Tibial nerve (tissue), 4 donors: ENCODE data around the gene ATP2A2. TPM values are rescaled to one million over a fixed set of nuclear protein-coding genes. Genes with fewer than 3 reads are reported as not detected.
A peak's percentile ranks its signal among the peaks of the same experiment; 100 is the strongest.

ENCODE experiments used
- DNase-seq, 2 donors: peaks; one replicate each; pipeline ENCODE4 v3.0.0-alpha.2; 2019; ENCODE audit warnings: low spot score in 2 of 2
- H3K27ac ChIP-seq, 4 donors: fragments of 200-600 bp; sonication (generic) in 3 of 4; one replicate each; pipeline ENCODE4 v1.5.1; 2017 to 2019; ENCODE audit warnings: mild to moderate bottlenecking in 1 of 4
- H3K27me3 ChIP-seq, 2 donors: fragments of 200-600 bp; sonication (generic) in 1 of 2; one replicate each; pipeline versions ENCODE4 v1.5.1 to v1.6.0; 2017 to 2019
- H3K36me3 ChIP-seq, 3 donors: fragments of 200-600 bp; sonication (generic); one replicate each; pipeline ENCODE4 v1.5.1; 2018 to 2019
- H3K4me1 ChIP-seq, 4 donors: fragments of 200-600 bp; sonication (generic) in 3 of 4; one replicate each; pipeline ENCODE4 v1.5.1; 2017 to 2019
- H3K4me3 ChIP-seq, 4 donors: fragments of 200-600 bp; sonication (generic) in 3 of 4; one replicate each; pipeline ENCODE4 v1.5.1; 2017 to 2019; ENCODE audit warnings: mild to moderate bottlenecking in 1 of 4, moderate library complexity in 1 of 4
- H3K9me3 ChIP-seq, 4 donors: fragments of 200-600 bp; sonication (generic) in 3 of 4; one replicate each; pipeline ENCODE4 v1.5.1; 2017 to 2019
- EP300 ChIP-seq, 2 donors: sonication (generic); formaldehyde crosslinking; IDR thresholded peaks; one replicate each; pipeline ENCODE4 v1.6.1; 2017; ENCODE audit warnings: antibody characterized with exemption in 2 of 2, mild to moderate bottlenecking in 1 of 2
- POLR2A ChIP-seq, 2 donors: fragments of 450-650 bp; IDR thresholded peaks; one replicate each; pipeline ENCODE4 v1.6.1; 2017; ENCODE audit warnings: antibody characterized with exemption in 2 of 2, mild to moderate bottlenecking in 2 of 2, moderate library complexity in 2 of 2
- WGBS, 2 donors: methylation state at CpG; one replicate each; pipeline ENCODE4 v1.1.5; 2018; 5-methylcytosine and 5-hydroxymethylcytosine counted together
- total RNA-seq, 4 donors: library from RNA; depleted of rRNA; stranded (reverse); fragments of >200 nt; gene quantifications; one replicate each; pipeline ENCODE4 v1.1.0, GENCODE V29; 2016
- TF ChIP-seq, protein P1 (sequence below), 5 experiments: fragments of 200-600 bp in 3 of 5; fragments of 450-650 bp in 2 of 5; sonication (generic) in 3 of 5; IDR thresholded peaks; one replicate each; pipeline ENCODE4 v1.5.1; 2016 to 2019; ENCODE audit warnings: antibody characterized with exemption in 5 of 5, mild to moderate bottlenecking in 3 of 5, moderate library complexity in 2 of 5

ATP2A2 gene
- total RNA-seq, 4 donors from 2014 or later = 77.8 to 106 (median 90.1) TPM

DNA sequence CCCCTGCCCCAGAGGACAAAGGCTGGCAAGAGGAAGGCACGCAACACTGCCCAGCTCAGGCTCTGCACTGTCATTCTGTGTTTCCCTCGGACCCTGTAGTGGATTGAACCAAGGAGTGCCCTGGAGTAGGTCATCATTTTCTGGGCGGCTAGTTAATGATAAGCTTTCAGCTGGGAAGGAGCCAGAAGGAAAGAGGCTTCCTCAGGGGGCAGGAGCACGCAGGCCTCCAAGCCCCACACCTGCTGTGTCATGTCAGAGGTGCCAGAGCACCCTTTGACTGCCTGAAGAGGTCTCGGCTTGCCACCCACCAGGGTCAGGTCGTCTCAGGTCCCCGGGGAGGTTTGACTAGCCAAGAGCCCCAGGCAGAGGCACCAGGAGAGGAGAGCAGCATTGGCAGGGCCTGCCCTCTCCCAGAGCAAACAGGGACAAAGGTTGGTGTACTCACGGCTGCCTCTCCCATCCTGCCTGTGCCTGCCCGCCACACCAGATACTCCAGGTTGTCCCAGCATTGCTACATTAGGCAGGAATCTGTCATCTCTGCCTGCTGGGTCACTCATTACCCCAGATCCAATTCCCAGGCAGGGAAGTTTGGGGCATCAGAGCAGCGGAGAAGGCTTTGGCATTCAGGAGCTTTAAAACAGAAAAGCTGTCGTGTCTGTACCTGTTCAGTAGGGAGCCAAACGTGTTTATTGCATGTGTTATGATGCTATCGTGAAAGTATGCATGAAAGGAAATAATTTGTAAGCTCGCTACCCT is 33.5 kb upstream of the ATP2A2 start:
- no peak overlapping the region for H3K4me3 ChIP-seq
- no peak for DNase-seq
- H3K27ac ChIP-seq = peak overlapping the region in 3 of 4 donors; percentile 20 to 71 (median 46)
- H3K27me3 ChIP-seq = no peaks in the 10 kb centered on the region
- TF ChIP-seq, protein P1, sequence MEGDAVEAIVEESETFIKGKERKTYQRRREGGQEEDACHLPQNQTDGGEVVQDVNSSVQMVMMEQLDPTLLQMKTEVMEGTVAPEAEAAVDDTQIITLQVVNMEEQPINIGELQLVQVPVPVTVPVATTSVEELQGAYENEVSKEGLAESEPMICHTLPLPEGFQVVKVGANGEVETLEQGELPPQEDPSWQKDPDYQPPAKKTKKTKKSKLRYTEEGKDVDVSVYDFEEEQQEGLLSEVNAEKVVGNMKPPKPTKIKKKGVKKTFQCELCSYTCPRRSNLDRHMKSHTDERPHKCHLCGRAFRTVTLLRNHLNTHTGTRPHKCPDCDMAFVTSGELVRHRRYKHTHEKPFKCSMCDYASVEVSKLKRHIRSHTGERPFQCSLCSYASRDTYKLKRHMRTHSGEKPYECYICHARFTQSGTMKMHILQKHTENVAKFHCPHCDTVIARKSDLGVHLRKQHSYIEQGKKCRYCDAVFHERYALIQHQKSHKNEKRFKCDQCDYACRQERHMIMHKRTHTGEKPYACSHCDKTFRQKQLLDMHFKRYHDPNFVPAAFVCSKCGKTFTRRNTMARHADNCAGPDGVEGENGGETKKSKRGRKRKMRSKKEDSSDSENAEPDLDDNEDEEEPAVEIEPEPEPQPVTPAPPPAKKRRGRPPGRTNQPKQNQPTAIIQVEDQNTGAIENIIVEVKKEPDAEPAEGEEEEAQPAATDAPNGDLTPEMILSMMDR (IDR thresholded peaks at IDR 0.05) = no peak
- no peak for TF ChIP-seq EP300 (IDR thresholded peaks at IDR 0.05)
- TF ChIP-seq POLR2A (IDR thresholded peaks at IDR 0.05) = no peak
- WGBS, 2 donors = 59 to 74% methylated on average over 9 to 14 of the region's 14 CpGs
- H3K4me1 ChIP-seq = peaks cover 0 to 11% (median 3%) of the 10 kb centered on the region in 4 donors
- peaks cover 0 to 3% (median 0%) of the 10 kb centered on the region in 4 donors for H3K9me3 ChIP-seq
- H3K36me3 ChIP-seq = peaks cover 0 to 40% (median 0%) of the 10 kb centered on the region in 3 donors

GRCh38 chr12:110248096-110248447 is 33.0 kb upstream of the ATP2A2 start:
- H3K36me3 ChIP-seq = peaks cover 0 to 35% (median 0%) of the 10 kb centered on the region in 3 donors
- 89 to 96% methylated on average over 4 of the region's 4 CpGs for WGBS, 2 donors
- H3K27me3 ChIP-seq = no peaks in the 10 kb centered on the region
- DNase-seq = no peak
- no peak for TF ChIP-seq POLR2A (IDR thresholded peaks at IDR 0.05)
- TF ChIP-seq EP300 (IDR thresholded peaks at IDR 0.05) = no peak
- TF ChIP-seq, protein P1 (IDR thresholded peaks at IDR 0.05) = no peak
- H3K4me3 ChIP-seq = no peak overlapping the region
- H3K27ac ChIP-seq = peak overlapping the region in 1 of 4 donors; percentile 71
- peaks cover 0 to 3% (median 0%) of the 10 kb centered on the region in 4 donors for H3K9me3 ChIP-seq
- peaks cover 0 to 16% (median 3%) of the 10 kb centered on the region in 4 donors for H3K4me1 ChIP-seq

DNA sequence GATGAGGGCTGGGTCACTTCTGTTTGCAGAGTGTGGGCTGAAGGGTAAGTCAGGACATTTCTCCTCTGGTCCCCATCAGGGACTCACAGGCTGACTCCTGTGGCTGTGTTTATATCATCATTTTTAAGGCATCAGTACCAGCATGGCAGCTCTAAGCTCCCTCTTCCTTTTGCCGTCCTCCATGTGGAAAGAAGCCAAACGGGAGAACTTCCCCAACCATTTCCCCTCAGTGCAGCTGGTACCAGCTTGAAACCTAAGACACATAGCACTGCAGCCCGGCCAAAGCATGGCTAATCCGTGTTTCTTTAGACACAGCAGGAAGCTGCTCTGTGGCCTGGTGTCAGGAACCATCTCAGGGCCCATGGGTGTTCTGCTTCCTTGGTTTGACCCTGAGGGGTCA is 31.9 kb upstream of the ATP2A2 start:
- Histone ChIP-seq H3K36me3 (peaks cover 0 to 24% (median 0%) of the 10 kb centered on the region in 3 donors), H3K4me3 (no peak overlapping the region), H3K9me3 (peaks cover 0 to 3% (median 0%) of the 10 kb centered on the region in 4 donors), H3K4me1 (peaks cover 0 to 26% (median 3%) of the 10 kb centered on the region in 4 donors), H3K27ac (peak overlapping the region in 2 of 4 donors; percentile 53 to 71), H3K27me3 (no peaks in the 10 kb centered on the region)
- peak in 1 of 2 donors; percentile 20 for DNase-seq
- TF ChIP-seq, protein P1 (IDR thresholded peaks at IDR 0.05) = no peak
- TF ChIP-seq POLR2A (IDR thresholded peaks at IDR 0.05) = no peak
- no peak for TF ChIP-seq EP300 (IDR thresholded peaks at IDR 0.05)
- WGBS, 2 donors = 33% methylated on average over 4 of the region's 4 CpGs

GRCh38 chr12:110249716-110250225 is 31.3 kb upstream of the ATP2A2 start:
- peaks cover 0 to 26% (median 3%) of the 10 kb centered on the region in 4 donors for H3K4me1 ChIP-seq

More at GRCh38 chr12:110249716-110250225, 31.3 kb upstream of the ATP2A2 start:
- peak overlapping the region in 2 of 4 donors; percentile 53 to 71 for H3K27ac ChIP-seq
- 75% methylated on average over 7 of the region's 7 CpGs for WGBS, 2 donors
- DNase-seq = no peak
- no peak for TF ChIP-seq EP300 (IDR thresholded peaks at IDR 0.05)
- TF ChIP-seq, protein P1 (IDR thresholded peaks at IDR 0.05) = no peak
- no peak for TF ChIP-seq POLR2A (IDR thresholded peaks at IDR 0.05)
- H3K36me3 ChIP-seq = peaks cover 0 to 18% (median 0%) of the 10 kb centered on the region in 3 donors
- no peaks in the 10 kb centered on the region for H3K27me3 ChIP-seq
- H3K4me3 ChIP-seq = no peak overlapping the region
- peaks cover 0 to 3% (median 0%) of the 10 kb centered on the region in 4 donors for H3K9me3 ChIP-seq
